Stomach (tissue), 9 donors: ENCODE data around the gene PMEPA1. TPM values are rescaled to one million over a fixed set of nuclear protein-coding genes. Genes with fewer than 3 reads are reported as not detected.

ENCODE experiments used
- DNase-seq, 2 donors: peaks; one replicate each; pipeline versions ENCODE4 v3.0.0 to v3.0.0-alpha.2; 2013 to 2019
- H3K27ac ChIP-seq, 5 donors: fragments of 200-600 bp in 4 of 5; sonication (generic) in 4 of 5; one replicate each; pipeline ENCODE4 v1.5.1; 2013 to 2019; ENCODE audit warnings: mild to moderate bottlenecking in 1 of 5, moderate library complexity in 1 of 5
- H3K27me3 ChIP-seq, 3 donors: fragments of 200-600 bp; sonication (generic); one replicate each; pipeline ENCODE4 v1.5.1; 2017 to 2019; ENCODE audit warnings: mixed run types in 1 of 3
- H3K36me3 ChIP-seq, 4 donors: fragments of 200-600 bp; sonication (generic); 1 replicate in 3 of 4; 2 replicates in 1 of 4; pipeline ENCODE4 v1.5.1; 2016 to 2019
- H3K4me1 ChIP-seq, 4 donors: fragments of 200-600 bp; sonication (generic); one replicate each; pipeline ENCODE4 v1.5.1; 2016 to 2019
- H3K4me3 ChIP-seq, 4 donors: fragments of 200-600 bp; sonication (generic) in 3 of 4; one replicate each; pipeline ENCODE4 v1.5.1; 2016 to 2019; ENCODE audit warnings: mild to moderate bottlenecking in 1 of 4
- H3K9me3 ChIP-seq, 4 donors: fragments of 200-600 bp; sonication (generic); one replicate each; pipeline ENCODE4 v1.5.1; 2016 to 2019
- EP300 ChIP-seq: sonication (generic); formaldehyde crosslinking; IDR thresholded peaks from one replicate; pipeline ENCODE4 v1.6.1; 2017; ENCODE audit warnings: antibody characterized with exemption
- POLR2A ChIP-seq, 4 donors: fragments of 450-650 bp; IDR thresholded peaks; one replicate each; pipeline ENCODE4 v1.6.1; 2016; ENCODE audit warnings: antibody characterized with exemption in 4 of 4, control low read depth in 2 of 4, mild to moderate bottlenecking in 1 of 4, moderate library complexity in 1 of 4
- POLR2AphosphoS5 ChIP-seq, 3 donors: sonication (generic); formaldehyde crosslinking; IDR thresholded peaks; one replicate each; pipeline ENCODE4 v1.6.1; 2016; ENCODE audit warnings: antibody characterized with exemption in 3 of 3
- WGBS, 5 donors: extraction: QIAGEN DNeasy Blood & Tissue Kit in 3 of 5; methylation state at CpG; one replicate each; pipeline versions ENCODE4 v1.1.5 to v1.1.7; 2013 to 2018; 5-methylcytosine and 5-hydroxymethylcytosine counted together
- intact Hi-C: fragments of 100-400 bp; cut with DNase I; formaldehyde crosslinking; loops from one replicate; pipeline ENCODE4 v1.15.1; 2023; ENCODE audit warnings: low total_unique reads
- polyA plus RNA-seq, 3 donors: library from polyadenylated mRNA; stranded (reverse); fragments of 200-250 nt; gene quantifications; one replicate each; pipeline ENCODE4 v1.2.3, GENCODE V29; 2013
- total RNA-seq, 5 donors: library from RNA; depleted of rRNA; stranded (reverse); fragments of >200 nt; gene quantifications; one replicate each; pipeline versions ENCODE4 v1.1.0 to v1.2.3, GENCODE V29; 2014 to 2016
- TF ChIP-seq, protein P1 (sequence below), 7 experiments: fragments of 450-650 bp in 4 of 7; fragments of 200-600 bp in 3 of 7; sonication (generic) in 3 of 7; IDR thresholded peaks; one replicate each; pipeline ENCODE4 v1.5.1; 2016 to 2019; ENCODE audit warnings: antibody characterized with exemption in 7 of 7, control low read depth in 2 of 7, mild to moderate bottlenecking in 1 of 7
- donor health status: healthy with polysubstance abuse.
- donor health status: Bipolar disorder and iron deficiency.
- donor health status: healthy.

PMEPA1 gene
- total and polyA plus RNA-seq, 8 donors: 5.3 to 17.2 (median 8.0) TPM; not detected in 1

DNA sequence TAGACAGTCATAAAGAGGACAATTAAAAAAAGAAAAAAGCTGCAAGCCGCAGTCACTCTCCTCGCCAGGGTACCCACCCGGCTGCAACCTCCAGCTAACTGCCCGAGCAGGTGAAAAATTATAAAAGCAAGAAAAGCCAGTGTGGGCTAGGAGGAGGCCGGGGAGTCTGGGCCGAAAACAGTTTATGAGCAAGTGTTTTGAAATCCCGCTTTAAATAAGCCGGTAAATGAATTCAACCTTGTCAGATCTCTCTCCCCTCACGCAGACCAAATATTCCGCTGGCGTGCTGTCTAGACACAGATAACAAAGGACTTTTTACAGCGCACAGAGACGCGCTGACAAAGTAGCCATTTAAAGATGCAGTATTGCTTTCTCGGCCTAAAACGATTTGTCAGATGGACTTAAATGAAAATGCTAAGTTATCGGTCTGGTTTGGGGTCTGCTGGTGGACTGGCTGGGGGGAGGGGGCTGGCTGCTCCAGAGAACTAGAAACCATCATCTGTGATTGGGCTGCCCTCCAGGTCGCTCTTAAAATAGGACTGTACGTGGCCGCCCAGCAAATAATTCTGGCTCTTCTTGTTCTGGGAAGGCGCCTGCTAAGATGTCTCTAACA lies 24.6 kb downstream of the PMEPA1 start:
- Histone ChIP-seq H3K4me1 (peaks cover 18 to 68% (median 39%) of the 10 kb centered on the region in 4 donors), H3K36me3 (no peaks in the 10 kb centered on the region), H3K9me3 (no peaks in the 10 kb centered on the region), H3K27ac (peak overlapping the region in 2 of 5 donors; percentile 13 to 49), H3K4me3 (no peak overlapping the region), H3K27me3 (no peaks in the 10 kb centered on the region)
- TF ChIP-seq, protein P1, sequence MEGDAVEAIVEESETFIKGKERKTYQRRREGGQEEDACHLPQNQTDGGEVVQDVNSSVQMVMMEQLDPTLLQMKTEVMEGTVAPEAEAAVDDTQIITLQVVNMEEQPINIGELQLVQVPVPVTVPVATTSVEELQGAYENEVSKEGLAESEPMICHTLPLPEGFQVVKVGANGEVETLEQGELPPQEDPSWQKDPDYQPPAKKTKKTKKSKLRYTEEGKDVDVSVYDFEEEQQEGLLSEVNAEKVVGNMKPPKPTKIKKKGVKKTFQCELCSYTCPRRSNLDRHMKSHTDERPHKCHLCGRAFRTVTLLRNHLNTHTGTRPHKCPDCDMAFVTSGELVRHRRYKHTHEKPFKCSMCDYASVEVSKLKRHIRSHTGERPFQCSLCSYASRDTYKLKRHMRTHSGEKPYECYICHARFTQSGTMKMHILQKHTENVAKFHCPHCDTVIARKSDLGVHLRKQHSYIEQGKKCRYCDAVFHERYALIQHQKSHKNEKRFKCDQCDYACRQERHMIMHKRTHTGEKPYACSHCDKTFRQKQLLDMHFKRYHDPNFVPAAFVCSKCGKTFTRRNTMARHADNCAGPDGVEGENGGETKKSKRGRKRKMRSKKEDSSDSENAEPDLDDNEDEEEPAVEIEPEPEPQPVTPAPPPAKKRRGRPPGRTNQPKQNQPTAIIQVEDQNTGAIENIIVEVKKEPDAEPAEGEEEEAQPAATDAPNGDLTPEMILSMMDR (IDR thresholded peaks at IDR 0.05): no peak
- TF ChIP-seq POLR2AphosphoS5 (IDR thresholded peaks at IDR 0.05) (no peak), POLR2A (IDR thresholded peaks at IDR 0.05) (no peak), EP300 (no peak)
- DNase-seq: peak in 1 of 2 donors; percentile 48
- WGBS, 5 donors: 48 to 71% (median 64%) methylated on average over 21 of the region's 21 CpGs
- intact Hi-C loops: no loop called here

GRCh38 chr20:57684808-57685140 lies 25.0 kb downstream of the PMEPA1 start:
- peak overlapping the region in 1 of 5 donors; percentile 49 for H3K27ac ChIP-seq
- 43 to 70% (median 49%) methylated on average over 5 of the region's 5 CpGs for WGBS, 5 donors
- no peaks in the 10 kb centered on the region for H3K27me3 ChIP-seq
- DNase-seq: no peak
- intact Hi-C loops: no loop called here
- H3K4me3 ChIP-seq: no peak overlapping the region
- TF ChIP-seq EP300 (no peak), POLR2AphosphoS5 (IDR thresholded peaks at IDR 0.05) (no peak), POLR2A (IDR thresholded peaks at IDR 0.05) (no peak)
- TF ChIP-seq, protein P1 (IDR thresholded peaks at IDR 0.05): no peak
- peaks cover 18 to 72% (median 39%) of the 10 kb centered on the region in 4 donors for H3K4me1 ChIP-seq
- no peaks in the 10 kb centered on the region for H3K9me3 ChIP-seq
- no peaks in the 10 kb centered on the region for H3K36me3 ChIP-seq

- intact Hi-C loops: no loop called here
These were observed 25.7 kb downstream of the PMEPA1 start for GRCh38 chr20:57683881-57684807.

DNA sequence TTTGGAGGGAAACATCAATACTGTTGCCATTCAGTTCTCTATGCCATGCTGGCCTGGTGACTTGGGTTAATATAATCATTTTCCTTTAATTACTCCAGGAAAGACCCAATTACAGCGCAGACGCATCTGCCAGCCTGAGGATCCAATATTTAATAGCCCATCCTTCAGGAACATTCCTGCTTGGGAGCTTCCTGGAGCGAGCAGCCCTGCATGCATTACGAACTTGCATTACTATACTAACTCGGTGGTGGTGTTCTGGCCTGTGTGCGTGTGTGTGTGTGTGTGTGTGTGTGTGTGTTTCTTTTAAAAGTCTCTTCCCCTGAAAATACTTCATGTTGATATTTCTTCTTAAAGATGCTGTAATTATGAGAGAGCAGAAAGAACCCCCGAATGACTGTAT lies 26.5 kb downstream of the PMEPA1 start:
- H3K4me3 ChIP-seq: no peak overlapping the region
- WGBS, 5 donors: 69 to 77% (median 71%) methylated on average over 7 of the region's 7 CpGs
- H3K27ac ChIP-seq: peak overlapping the region in 3 of 5 donors; percentile 42 to 52 (median 50)
- no peaks in the 10 kb centered on the region for H3K9me3 ChIP-seq
- H3K4me1 ChIP-seq: peaks cover 12 to 63% (median 28%) of the 10 kb centered on the region in 4 donors
- DNase-seq: no peak
- H3K27me3 ChIP-seq: no peaks in the 10 kb centered on the region
- no peaks in the 10 kb centered on the region for H3K36me3 ChIP-seq
- TF ChIP-seq POLR2AphosphoS5 (IDR thresholded peaks at IDR 0.05): no peak
- TF ChIP-seq EP300: no peak
- TF ChIP-seq, protein P1 (IDR thresholded peaks at IDR 0.05): no peak
- TF ChIP-seq POLR2A (IDR thresholded peaks at IDR 0.05): no peak
- intact Hi-C loops: no loop called here

More at GRCh38 chr20:57683881-57684807, 25.7 kb downstream of the PMEPA1 start:
- Histone ChIP-seq H3K27me3 (no peaks in the 10 kb centered on the region), H3K36me3 (no peaks in the 10 kb centered on the region), H3K27ac (peak overlapping the region in 1 of 5 donors; percentile 49), H3K9me3 (no peaks in the 10 kb centered on the region), H3K4me3 (no peak overlapping the region), H3K4me1 (peaks cover 15 to 71% (median 35%) of the 10 kb centered on the region in 4 donors)
- TF ChIP-seq, protein P1 (IDR thresholded peaks at IDR 0.05): no peak
- no peak for TF ChIP-seq POLR2A (IDR thresholded peaks at IDR 0.05)
- no peak for TF ChIP-seq EP300
- TF ChIP-seq POLR2AphosphoS5 (IDR thresholded peaks at IDR 0.05): no peak
- no peak for DNase-seq
- 76 to 80% (median 79%) methylated on average over 26 of the region's 26 CpGs for WGBS, 5 donors
